SU-DHL-6 (cell line): ENCODE data around the gene SMIM30.

ENCODE experiments used
- H2AFZ ChIP-seq: fragments of 200-600 bp; sonication (generic); 2 replicates; pipeline ENCODE4 v1.6.1; 2014; ENCODE audit warnings: low read depth, mild to moderate bottlenecking, moderate library complexity, mixed read lengths, antibody characterized with exemption, low read length; ENCODE audit not compliant: severe bottlenecking
- H3F3A ChIP-seq: fragments of 200-600 bp; shearing (Covaris generic); 2 replicates; pipeline ENCODE4 v1.6.0; 2016; ENCODE audit warnings: antibody characterized with exemption, mild to moderate bottlenecking; ENCODE audit not compliant: insufficient read depth
- H3K27ac ChIP-seq: fragments of 200-600 bp; sonication (generic); 2 replicates; pipeline ENCODE4 v1.5.1; 2016; ENCODE audit warnings: low read depth, mild to moderate bottlenecking, low read length, moderate library complexity, mixed read lengths
- H3K27me3 ChIP-seq: fragments of 200-600 bp; sonication (generic), shearing (Covaris generic); 2 replicates; pipeline ENCODE4 v1.6.0; 2014; ENCODE audit warnings: mild to moderate bottlenecking, low read length
- H3K36me3 ChIP-seq: fragments of 200-600 bp; sonication (generic); 2 replicates; pipeline ENCODE4 v1.6.1; 2014; ENCODE audit warnings: mild to moderate bottlenecking, low read length, mixed read lengths
- H3K4me2 ChIP-seq: fragments of 300-600, 200-600 bp; shearing (Covaris generic), sonication (generic); 2 replicates; pipeline ENCODE4 v1.6.0; 2014; ENCODE audit warnings: low read length, low read depth, mild to moderate bottlenecking; ENCODE audit not compliant: poor library complexity, severe bottlenecking
- H3K4me3 ChIP-seq: fragments of 200-600 bp; sonication (generic); 2 replicates; pipeline ENCODE4 v1.5.1; 2014; ENCODE audit warnings: antibody characterized with exemption, low read length, mild to moderate bottlenecking, mixed read lengths; ENCODE audit not compliant: insufficient read depth, poor library complexity, severe bottlenecking
- H3K79me2 ChIP-seq: fragments of 200-600 bp; sonication (generic); 2 replicates; pipeline ENCODE4 v1.6.1; 2014; ENCODE audit warnings: mild to moderate bottlenecking, low read length, moderate library complexity; ENCODE audit not compliant: insufficient read depth
- H3K9ac ChIP-seq: fragments of 200-600 bp; sonication (generic); 2 replicates; pipeline ENCODE4 v1.7.0; 2014; ENCODE audit warnings: mild to moderate bottlenecking, low read length
- H3K9me2 ChIP-seq: fragments of 200-600 bp; sonication (generic); replicated peaks from 2 replicates; pipeline ENCODE4 v1.6.1; 2014; ENCODE audit warnings: low read length; ENCODE audit not compliant: insufficient read depth
- H3K9me3 ChIP-seq: fragments of 200-600 bp; sonication (generic); 2 replicates; pipeline ENCODE4 v1.6.1; 2014; ENCODE audit warnings: low read length, mixed read lengths; ENCODE audit not compliant: insufficient read depth
- H4K20me1 ChIP-seq: fragments of 200-600 bp; sonication (generic); 2 replicates; pipeline ENCODE4 v1.6.1; 2014; ENCODE audit warnings: low read depth, mild to moderate bottlenecking, antibody characterized with exemption, low read length, moderate library complexity, mixed read lengths
- EZH2phosphoT487 ChIP-seq: fragments of 200-600 bp; sonication (generic), shearing (Covaris generic); conservative IDR thresholded peaks from 2 replicates; pipeline ENCODE4 v1.6.1; 2018; ENCODE audit warnings: mild to moderate bottlenecking, antibody characterized with exemption, low read length, moderate library complexity, mixed read lengths
- TF ChIP-seq, protein P1 (sequence below): fragments of 200-600 bp; sonication (generic); IDR thresholded peaks from one replicate; pipeline ENCODE4 v1.5.1; 2017; ENCODE audit warnings: antibody characterized with exemption, mild to moderate bottlenecking, low read length, moderate library complexity; ENCODE audit not compliant: insufficient read depth, poor library complexity, severe bottlenecking

The SMIM30 gene

DNA sequence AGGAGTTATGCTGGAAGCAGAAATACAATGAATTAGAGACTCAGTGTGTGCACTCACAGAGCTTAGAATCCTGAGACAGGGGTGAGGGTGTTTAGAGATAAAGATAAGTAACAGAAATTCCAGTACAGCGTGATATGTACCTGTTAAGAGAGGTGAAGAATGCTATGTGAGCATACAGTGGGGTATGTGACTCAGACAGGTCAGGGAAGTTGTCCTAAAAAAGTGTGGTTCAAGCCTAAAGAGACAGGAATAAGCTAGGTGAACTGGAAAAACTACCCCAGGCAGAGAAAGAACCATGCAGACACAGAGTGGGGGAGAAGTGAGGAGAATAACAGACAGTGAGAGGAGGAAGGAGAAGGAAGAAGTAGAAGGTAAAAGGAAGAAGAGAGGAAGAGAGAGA lies 8.6 kb downstream of the SMIM30 start:
- Histone ChIP-seq H3K4me2 (no peak overlapping the region), H4K20me1 (no peaks in the 10 kb centered on the region), H3K9me3 (no peaks in the 10 kb centered on the region), H3K27me3 (no peaks in the 10 kb centered on the region), H3K27ac (no peak overlapping the region), H3F3A (no peaks in the 10 kb centered on the region), H3K9me2 (no peaks in the 10 kb centered on the region), H3K9ac (no peak overlapping the region), H2AFZ (no peak overlapping the region), H3K4me3 (no peak overlapping the region), H3K79me2 (no peaks in the 10 kb centered on the region), H3K36me3 (no peaks in the 10 kb centered on the region)
- TF ChIP-seq, protein P1, sequence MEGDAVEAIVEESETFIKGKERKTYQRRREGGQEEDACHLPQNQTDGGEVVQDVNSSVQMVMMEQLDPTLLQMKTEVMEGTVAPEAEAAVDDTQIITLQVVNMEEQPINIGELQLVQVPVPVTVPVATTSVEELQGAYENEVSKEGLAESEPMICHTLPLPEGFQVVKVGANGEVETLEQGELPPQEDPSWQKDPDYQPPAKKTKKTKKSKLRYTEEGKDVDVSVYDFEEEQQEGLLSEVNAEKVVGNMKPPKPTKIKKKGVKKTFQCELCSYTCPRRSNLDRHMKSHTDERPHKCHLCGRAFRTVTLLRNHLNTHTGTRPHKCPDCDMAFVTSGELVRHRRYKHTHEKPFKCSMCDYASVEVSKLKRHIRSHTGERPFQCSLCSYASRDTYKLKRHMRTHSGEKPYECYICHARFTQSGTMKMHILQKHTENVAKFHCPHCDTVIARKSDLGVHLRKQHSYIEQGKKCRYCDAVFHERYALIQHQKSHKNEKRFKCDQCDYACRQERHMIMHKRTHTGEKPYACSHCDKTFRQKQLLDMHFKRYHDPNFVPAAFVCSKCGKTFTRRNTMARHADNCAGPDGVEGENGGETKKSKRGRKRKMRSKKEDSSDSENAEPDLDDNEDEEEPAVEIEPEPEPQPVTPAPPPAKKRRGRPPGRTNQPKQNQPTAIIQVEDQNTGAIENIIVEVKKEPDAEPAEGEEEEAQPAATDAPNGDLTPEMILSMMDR, result no peak
- TF ChIP-seq EZH2phosphoT487, result no peak

DNA sequence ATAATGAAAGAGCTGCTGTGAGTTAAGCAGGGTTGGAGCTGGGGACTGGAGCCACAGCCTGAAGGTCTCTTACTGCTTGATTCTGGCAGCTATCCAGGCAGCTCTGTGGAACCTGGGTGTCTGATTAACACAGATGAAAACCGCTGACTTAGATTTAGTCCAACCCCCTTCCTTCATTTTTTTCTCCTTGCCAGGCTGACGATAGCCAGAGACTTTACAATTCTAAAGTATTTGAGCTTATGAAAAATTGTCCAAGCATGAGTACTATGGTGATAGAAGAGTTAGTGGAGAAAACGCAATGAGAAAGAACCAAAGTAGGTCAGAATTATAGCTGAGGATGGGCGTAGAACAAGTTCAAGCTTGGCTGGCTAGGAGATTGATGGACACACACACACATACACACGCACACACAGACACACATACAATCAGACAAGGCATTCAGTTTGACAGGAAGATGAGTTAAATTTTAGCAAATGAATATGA lies 18.2 kb downstream of the SMIM30 start:
- Histone ChIP-seq H3K9me3 (no peaks in the 10 kb centered on the region), H2AFZ (no peak overlapping the region), H3K4me2 (no peak overlapping the region), H3K79me2 (no peaks in the 10 kb centered on the region), H3K4me3 (no peak overlapping the region), H4K20me1 (no peaks in the 10 kb centered on the region), H3K36me3 (no peaks in the 10 kb centered on the region), H3K9me2 (no peaks in the 10 kb centered on the region), H3K27me3 (no peaks in the 10 kb centered on the region), H3F3A (no peaks in the 10 kb centered on the region), H3K27ac (no peak overlapping the region), H3K9ac (no peak overlapping the region)
- TF ChIP-seq EZH2phosphoT487, result no peak
- TF ChIP-seq, protein P1, result no peak

DNA sequence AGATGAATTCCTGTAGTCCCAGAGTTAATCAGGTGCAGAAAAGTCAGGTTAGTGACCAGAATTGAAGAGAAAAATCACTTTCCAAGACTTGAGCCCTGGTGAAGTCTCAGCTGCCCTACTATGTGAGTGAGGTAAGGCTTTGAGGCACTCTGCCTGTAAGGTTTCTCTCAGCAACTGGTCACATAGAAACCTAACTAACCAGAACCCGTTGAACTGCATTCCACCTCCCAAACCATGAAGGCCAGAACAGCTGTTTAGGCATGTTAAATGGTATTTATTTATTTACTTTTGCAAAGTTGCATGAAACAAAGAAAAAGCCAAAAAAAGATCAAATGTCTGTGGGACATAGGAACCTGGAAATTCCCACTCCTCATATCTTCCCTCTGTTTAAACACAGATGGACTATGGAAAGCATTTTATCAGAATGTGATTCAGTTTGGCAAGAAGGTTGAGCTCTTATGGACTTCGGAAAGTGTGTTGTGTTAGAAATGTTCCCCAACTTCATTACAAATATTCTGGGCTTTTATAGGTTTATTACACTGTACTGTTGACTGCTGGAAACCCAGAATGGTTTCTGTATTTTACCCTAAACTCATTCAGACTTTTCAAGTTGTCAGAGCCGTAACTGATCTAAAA lies 19.0 kb downstream of the SMIM30 start:
- Histone ChIP-seq H3K79me2 (no peaks in the 10 kb centered on the region), H3K4me2 (no peak overlapping the region), H3K9ac (no peak overlapping the region), H3F3A (no peaks in the 10 kb centered on the region), H3K27me3 (no peaks in the 10 kb centered on the region), H3K4me3 (no peak overlapping the region), H3K36me3 (no peaks in the 10 kb centered on the region), H3K9me3 (no peaks in the 10 kb centered on the region), H2AFZ (no peak overlapping the region), H3K27ac (no peak overlapping the region), H3K9me2 (no peaks in the 10 kb centered on the region), H4K20me1 (no peaks in the 10 kb centered on the region)
- TF ChIP-seq, protein P1, result no peak
- no peak for TF ChIP-seq EZH2phosphoT487
